Stimulated activated CD4-positive, alpha-beta T cell treated with anti-CD3 and anti-CD28 coated beads, TNF-alpha, amount 100 ng/mL, for 24 hours (primary cell): ENCODE measurements around the gene FALEC.
"Not testable (repeated sequence)": the region's sequence is repeated elsewhere in the genome, so short reads cannot be mapped to it uniquely, and the experiment has no call there.

ENCODE experiments used
- DNase-seq, 3 experiments: peaks; one replicate each; pipeline ENCODE4 v3.0.0-alpha.2; 2020; ENCODE audit warnings: low read depth in 3 of 3

The FALEC gene

GRCh38 chr1:150558761-150559655 lies 43.5 kb downstream of the FALEC start:
- no peak for DNase-seq

- no peak for DNase-seq
Measured at GRCh38 chr1:150559656-150560010, 44.1 kb downstream of the FALEC start.

- DNase-seq = peak; percentile 58 to 73 (median 70)
Measured at GRCh38 chr1:150560011-150560438, 44.5 kb downstream of the FALEC start.

- peak; percentile 69 to 85 (median 77) for DNase-seq
Measured at GRCh38 chr1:150560576-150561253, 45.2 kb downstream of the FALEC start.

- peak in 2 of 3 experiments; percentile 46 to 73 for DNase-seq
Measured at GRCh38 chr1:150561254-150561973, 45.9 kb downstream of the FALEC start.

GRCh38 chr1:150561974-150562445 lies 46.5 kb downstream of the FALEC start:
- peak; percentile 74 to 90 (median 75) for DNase-seq

GRCh38 chr1:150562446-150563339 lies 47.1 kb downstream of the FALEC start:
- peak in 2 of 3 experiments; percentile 63 to 78 for DNase-seq

GRCh38 chr1:150563340-150564038 lies 47.9 kb downstream of the FALEC start:
- DNase-seq = no peak

- DNase-seq = no peak
Measured at GRCh38 chr1:150564051-150564991, 48.8 kb downstream of the FALEC start.

GRCh38 chr1:150565240-150565991 lies 49.9 kb downstream of the FALEC start:
- DNase-seq = not testable (repeated sequence)

GRCh38 chr1:150566589-150567340 lies 51.2 kb downstream of the FALEC start:
- no peak for DNase-seq

- DNase-seq = peak in 1 of 3 experiments; percentile 59
Measured at GRCh38 chr1:150567341-150567716, 51.8 kb downstream of the FALEC start.

GRCh38 chr1:150567717-150568593 lies 52.4 kb downstream of the FALEC start:
- peak in 1 of 3 experiments; percentile 57 for DNase-seq

- DNase-seq = no peak
Measured at GRCh38 chr1:150568594-150568966, 53.0 kb downstream of the FALEC start.

GRCh38 chr1:150572918-150573647 lies 57.5 kb downstream of the FALEC start:
- DNase-seq = no peak

GRCh38 chr1:150573648-150574071 lies 58.1 kb downstream of the FALEC start:
- not testable (repeated sequence) for DNase-seq
